ENCODE data around the gene MRTFA. TPM values are rescaled to one million over a fixed set of nuclear protein-coding genes. Genes with fewer than 3 reads are reported as not detected.

Gene MRTFA
- total and polyA plus RNA-seq, 9 of the 15 experiments (the other 6 are each of a cell fraction or from before 2014, with no cell fraction given): 0.84 to 21.1 (median 3.7) TPM

DNA sequence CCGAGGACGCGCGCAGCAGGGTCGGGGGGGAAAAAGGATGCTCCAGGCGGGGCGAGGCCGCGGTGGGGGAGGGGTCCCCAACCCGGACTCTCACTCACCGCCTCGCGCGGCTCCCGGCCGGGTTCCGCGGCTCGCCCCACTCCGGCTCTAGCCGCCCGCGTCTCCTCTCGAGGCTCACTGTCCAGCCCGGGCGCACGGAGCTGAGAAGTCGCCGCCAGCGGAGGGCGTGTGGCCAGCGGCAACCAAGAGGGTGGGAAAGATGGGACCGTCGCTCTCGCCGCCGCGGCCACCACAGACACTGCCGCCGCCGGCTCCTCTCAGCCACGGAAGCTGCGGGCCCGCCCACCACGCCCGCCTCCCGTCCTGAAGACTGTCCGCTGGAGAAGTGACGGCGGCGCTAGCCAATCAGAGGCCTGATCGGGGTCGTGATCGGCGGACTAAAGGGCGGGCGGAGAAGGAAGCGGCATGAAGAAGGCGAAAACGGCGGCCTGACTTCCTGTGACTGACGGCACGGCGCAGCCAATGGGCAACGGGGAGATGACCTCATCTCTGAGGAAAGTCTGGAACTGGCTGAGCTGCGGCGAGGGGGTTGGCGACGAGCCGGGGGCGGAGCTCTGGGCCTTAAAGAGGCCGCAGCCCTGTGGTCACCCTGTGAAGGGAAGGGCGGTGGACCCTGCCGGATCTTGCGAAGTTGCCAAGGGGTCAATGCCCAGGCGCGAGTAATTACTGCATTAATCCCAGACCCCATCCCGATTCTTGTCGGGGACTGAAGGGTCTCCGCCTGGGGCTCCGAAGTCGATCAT, at the start of gene MRTFA (continued):
- TF ChIP-seq PCBP2 (IDR thresholded peaks at IDR 0.05; ENCODE audit: low read depth, low read length, poor library complexity, severe bottlenecking) (no peak), HNRNPH1 (optimal IDR thresholded peaks at IDR 0.05; ENCODE audit: low read depth, low read length) (no peak), TSHZ1 (CRISPR knock-in tag; IDR thresholded peaks at IDR 0.05) (no peak), ZC3H11A (IDR thresholded peaks at IDR 0.05; ENCODE audit: low read depth, low read length) (no peak), RBM17 (IDR thresholded peaks at IDR 0.05; ENCODE audit: borderline replicate concordance, low read depth, low read length) (no peak), ZNF140 (CRISPR knock-in tag; IDR thresholded peaks at IDR 0.05) (no peak), CBFB (CRISPR knock-in tag; IDR thresholded peaks at IDR 0.05) (no peak), CREB1 (IDR thresholded peaks at IDR 0.05) (peak; percentile 58), CREB1 (CRISPR knock-in tag; IDR thresholded peaks at IDR 0.05) (peak; percentile 80), ZFPM2 (CRISPR knock-in tag; IDR thresholded peaks at IDR 0.05) (no peak), ZBTB17 (CRISPR knock-in tag; IDR thresholded peaks at IDR 0.05) (no peak), EGR1 (conservative IDR thresholded peaks at IDR 0.05) (peak; percentile 43), MED1 (CRISPR knock-in tag; IDR thresholded peaks at IDR 0.05; ENCODE audit: borderline replicate concordance) (no peak), ZNF717 (CRISPR knock-in tag; IDR thresholded peaks at IDR 0.05) (no peak), ZNF395 (CRISPR knock-in tag; IDR thresholded peaks at IDR 0.05) (no peak), ZKSCAN1 (IDR thresholded peaks at IDR 0.05; ENCODE audit: low read depth, low read length) (no peak), ZNF696 (CRISPR knock-in tag; conservative IDR thresholded peaks at IDR 0.05) (no peak), ETV5 (CRISPR knock-in tag; IDR thresholded peaks at IDR 0.05; ENCODE audit: low read depth) (peak; percentile 29; the same call in 1 of the 2 replicates), ZNF134 (CRISPR knock-in tag; conservative IDR thresholded peaks at IDR 0.05) (no peak), MYBL2 (IDR thresholded peaks at IDR 0.05; ENCODE audit: low read depth) (no peak), MYBL2 (CRISPR knock-in tag; IDR thresholded peaks at IDR 0.05; ENCODE audit: borderline replicate concordance) (no peak)
- TF ChIP-seq, protein P1, sequence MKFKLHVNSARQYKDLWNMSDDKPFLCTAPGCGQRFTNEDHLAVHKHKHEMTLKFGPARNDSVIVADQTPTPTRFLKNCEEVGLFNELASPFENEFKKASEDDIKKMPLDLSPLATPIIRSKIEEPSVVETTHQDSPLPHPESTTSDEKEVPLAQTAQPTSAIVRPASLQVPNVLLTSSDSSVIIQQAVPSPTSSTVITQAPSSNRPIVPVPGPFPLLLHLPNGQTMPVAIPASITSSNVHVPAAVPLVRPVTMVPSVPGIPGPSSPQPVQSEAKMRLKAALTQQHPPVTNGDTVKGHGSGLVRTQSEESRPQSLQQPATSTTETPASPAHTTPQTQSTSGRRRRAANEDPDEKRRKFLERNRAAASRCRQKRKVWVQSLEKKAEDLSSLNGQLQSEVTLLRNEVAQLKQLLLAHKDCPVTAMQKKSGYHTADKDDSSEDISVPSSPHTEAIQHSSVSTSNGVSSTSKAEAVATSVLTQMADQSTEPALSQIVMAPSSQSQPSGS (CRISPR knock-in tag; IDR thresholded peaks at IDR 0.05): peak; percentile 83
